Epithelial cell of esophagus (primary cell): Measurements from ENCODE around the gene ZNF143.

Experiments used
- DNase-seq: peaks from one replicate; pipeline ENCODE4 v3.0.0; 2010; ENCODE audit warnings: low read depth
- H3K4me3 ChIP-seq: 2 replicates; pipeline ENCODE4 v1.5.1; 2011; ENCODE audit warnings: mild to moderate bottlenecking, low read length, control low read depth
- CTCF ChIP-seq: IDR thresholded peaks from 2 replicates; pipeline ENCODE4 v1.5.1; 2011; ENCODE audit warnings: low read depth, mild to moderate bottlenecking, low read length, control low read depth, inconsistent platforms; ENCODE audit not compliant: insufficient read depth; ENCODE audit errors: missing control alignments

Gene ZNF143

GRCh38 chr11:9516113-9516512 is 55.3 kb downstream of the ZNF143 start:
- no peak overlapping the region for H3K4me3 ChIP-seq
- no peak for DNase-seq
- no peak for TF ChIP-seq CTCF

- TF ChIP-seq CTCF, result no peak
- no peak for DNase-seq
- H3K4me3 ChIP-seq, result no peak overlapping the region
Observed at GRCh38 chr11:9518835-9519410, 58.1 kb downstream of the ZNF143 start.

- no peak overlapping the region for H3K4me3 ChIP-seq
Observed at GRCh38 chr11:9524001-9524400, 63.2 kb downstream of the ZNF143 start.

GRCh38 chr11:9525116-9525515 is 64.3 kb downstream of the ZNF143 start:
- DNase-seq, result no peak
- no peak for TF ChIP-seq CTCF
- no peak overlapping the region for H3K4me3 ChIP-seq

More at GRCh38 chr11:9524001-9524400, 63.2 kb downstream of the ZNF143 start:
- TF ChIP-seq CTCF, result no peak
- DNase-seq, result no peak

- H3K4me3 ChIP-seq, result no peak overlapping the region
- peak; percentile 50 for DNase-seq
- TF ChIP-seq CTCF, result no peak
Observed at GRCh38 chr11:9527481-9528135, 66.8 kb downstream of the ZNF143 start.

GRCh38 chr11:9528136-9528501 is 67.3 kb downstream of the ZNF143 start:
- no peak for TF ChIP-seq CTCF
- DNase-seq, result no peak
- no peak overlapping the region for H3K4me3 ChIP-seq
